B cell (primary cell): Measurements from ENCODE around the gene SNTG2. TPM values are rescaled to one million over a fixed set of nuclear protein-coding genes. Genes with fewer than 3 reads are reported as not detected.

Source experiments
- ATAC-seq: fragments of 200-7000 bp; cut with Tn5 transposase; one replicate; pipeline ENCODE4 v1.10.0; 2021; ENCODE audit warnings: low read depth, mild to moderate bottlenecking, moderate number of reproducible peaks, moderate library complexity
- CTCF ChIA-PET: fragments of 350-600 bp; sonication (Branson Sonifier 250); formaldehyde crosslinking; loops from one replicate; lab custom pipeline; 2021; ENCODE audit warnings: antibody characterized with exemption, inconsistent platforms; lab: Charles Lee
- POLR2A ChIA-PET: fragments of 350-600 bp; sonication (Branson Sonifier 250); formaldehyde crosslinking; loops from one replicate; lab custom pipeline; 2021; ENCODE audit warnings: antibody characterized with exemption; lab: Charles Lee
- DNase-seq: peaks from one replicate; pipeline ENCODE4 v3.0.0; 2013
- H2AFZ ChIP-seq: 2 replicates; pipeline ENCODE4 v1.6.1; 2012; ENCODE audit warnings: mild to moderate bottlenecking, low read depth, low read length; ENCODE audit not compliant: insufficient read depth, poor library complexity, severe bottlenecking
- H3K27ac ChIP-seq, 2 donors: 1 replicate in 1 of 2; 2 replicates in 1 of 2; pipeline ENCODE4 v1.5.1; 2012 to 2013; ENCODE audit warnings: low read length in 2 of 2, mild to moderate bottlenecking in 2 of 2, moderate library complexity in 1 of 2
- H3K27me3 ChIP-seq, 4 experiments: fragments of 200-600 bp in 1 of 4; sonication (generic) in 1 of 4; replicated peaks in 1 of 4; 1 replicate in 2 of 4; 2 replicates in 2 of 4; pipeline versions ENCODE4 v1.6.1 to v1.7.0; 2013 to 2016; ENCODE audit warnings: low read length in 3 of 4, mild to moderate bottlenecking in 2 of 4, mixed read lengths in 1 of 4, moderate library complexity in 1 of 4; ENCODE audit not compliant: insufficient read depth in 4 of 4, control insufficient read depth in 3 of 4; ENCODE audit errors: control extremely low read depth in 1 of 4
- H3K36me3 ChIP-seq, 2 experiments: replicated peaks in 1 of 2; 1 replicate in 1 of 2; 2 replicates in 1 of 2; pipeline versions ENCODE4 v1.6.1 to v1.7.1; 2013; ENCODE audit warnings: low read length in 1 of 2; ENCODE audit not compliant: insufficient read depth in 2 of 2, control insufficient read depth in 1 of 2; ENCODE audit errors: control extremely low read depth in 1 of 2, extremely low read depth in 1 of 2
- H3K4me1 ChIP-seq, 2 donors: fragments of 200-600 bp in 1 of 2; sonication (generic) in 1 of 2; 1 replicate in 1 of 2; 2 replicates in 1 of 2; pipeline versions ENCODE4 v1.5.1 to v1.6.1; 2013 to 2017; ENCODE audit warnings: low read length in 2 of 2; ENCODE audit not compliant: control insufficient read depth in 2 of 2, insufficient read depth in 2 of 2
- H3K4me2 ChIP-seq: replicated peaks from 2 replicates; pipeline ENCODE3; 2012; ENCODE audit warnings: mild to moderate bottlenecking, low read depth, low read length; ENCODE audit not compliant: poor library complexity, severe bottlenecking
- H3K4me3 ChIP-seq, 5 experiments: fragments of 200-600 bp in 1 of 5; sonication (generic) in 1 of 5; 1 replicate in 3 of 5; 2 replicates in 2 of 5; pipeline versions ENCODE4 v1.5.1 to v1.7.0; 2011 to 2016; ENCODE audit warnings: low read length in 4 of 5, mild to moderate bottlenecking in 4 of 5, low read depth in 2 of 5, control low read depth in 1 of 5, moderate library complexity in 1 of 5; ENCODE audit not compliant: insufficient read depth in 1 of 5; ENCODE audit errors: control extremely low read depth in 1 of 5, extremely low read depth in 1 of 5
- H3K79me2 ChIP-seq: fragments of 200-600 bp; sonication (generic); one replicate; pipeline ENCODE4 v1.6.0; 2016; ENCODE audit warnings: low read length; ENCODE audit not compliant: control insufficient read depth, insufficient read depth
- H3K9ac ChIP-seq: fragments of 200-600 bp; sonication (generic); 2 replicates; pipeline ENCODE4 v1.6.1; 2017; ENCODE audit warnings: mild to moderate bottlenecking, low read length, moderate library complexity
- H3K9me3 ChIP-seq, 3 donors: one replicate each; pipeline versions ENCODE4 v1.6.1 to v1.7.1; 2013; ENCODE audit warnings: low read length in 2 of 3; ENCODE audit not compliant: control insufficient read depth in 2 of 3, insufficient read depth in 1 of 3; ENCODE audit errors: control extremely low read depth in 1 of 3
- H4K20me1 ChIP-seq: 2 replicates; pipeline ENCODE4 v1.6.0; 2012; ENCODE audit warnings: mild to moderate bottlenecking, low read length; ENCODE audit not compliant: insufficient read depth, control insufficient read depth, poor library complexity, severe bottlenecking
- H3K27ac Mint-ChIP-seq: one replicate; pipeline ENCODE4 v1.8.0; 2021; ENCODE audit warnings: mixed read lengths
- H3K27me3 Mint-ChIP-seq: one replicate; pipeline ENCODE4 v1.8.0; 2021; ENCODE audit warnings: mixed read lengths
- H3K4me1 Mint-ChIP-seq: one replicate; pipeline ENCODE4 v1.8.0; 2021; ENCODE audit warnings: mixed read lengths
- H3K4me3 Mint-ChIP-seq: one replicate; pipeline ENCODE4 v1.8.0; 2021; ENCODE audit warnings: mixed read lengths
- H3K9me3 Mint-ChIP-seq: one replicate; pipeline ENCODE4 v1.8.0; 2022; ENCODE audit warnings: mixed read lengths; ENCODE audit not compliant: insufficient read depth
- EZH2 ChIP-seq: IDR thresholded peaks from 2 replicates; pipeline ENCODE4 v1.6.1; 2012; ENCODE audit warnings: borderline replicate concordance, low read depth, mild to moderate bottlenecking, moderate library complexity, low read length; ENCODE audit not compliant: insufficient read depth, poor library complexity, severe bottlenecking
- WGBS: methylation state at CpG from one replicate; pipeline ENCODE4 v1.1.5; 2013; ENCODE audit warnings: missing lambda C conversion rate; ENCODE audit not compliant: insufficient coverage; 5-methylcytosine and 5-hydroxymethylcytosine counted together
- intact Hi-C: fragments of 100-400 bp; cut with micrococcal nuclease; formaldehyde crosslinking; loops from one replicate; pipeline ENCODE4 v1.10.0; 2022
- polyA plus RNA-seq: library from polyadenylated mRNA; depleted of rRNA; stranded (reverse); fragments of >200 nt; gene quantifications from 2 replicates; pipeline ENCODE4 v1.2.3, GENCODE V29; 2012
- total RNA-seq, 2 donors: library from RNA; stranded (reverse); fragments of 120-200 nt in 1 of 2; gene quantifications; 1 replicate in 1 of 2; 2 replicates in 1 of 2; pipeline versions ENCODE4 v1.2.3 to v1.2.4, GENCODE V29; 2013 to 2022
- TF ChIP-seq, protein P1 (sequence below): fragments of 200-600 bp; IDR thresholded peaks from one replicate; pipeline ENCODE4 v1.8.0; 2022; ENCODE audit warnings: antibody characterized with exemption, mild to moderate bottlenecking

The SNTG2 gene
- total and polyA plus RNA-seq, 2 donors (not counting 1 experiment from before 2014, with no cell fraction given), result 2.1 to 2.4 TPM

DNA sequence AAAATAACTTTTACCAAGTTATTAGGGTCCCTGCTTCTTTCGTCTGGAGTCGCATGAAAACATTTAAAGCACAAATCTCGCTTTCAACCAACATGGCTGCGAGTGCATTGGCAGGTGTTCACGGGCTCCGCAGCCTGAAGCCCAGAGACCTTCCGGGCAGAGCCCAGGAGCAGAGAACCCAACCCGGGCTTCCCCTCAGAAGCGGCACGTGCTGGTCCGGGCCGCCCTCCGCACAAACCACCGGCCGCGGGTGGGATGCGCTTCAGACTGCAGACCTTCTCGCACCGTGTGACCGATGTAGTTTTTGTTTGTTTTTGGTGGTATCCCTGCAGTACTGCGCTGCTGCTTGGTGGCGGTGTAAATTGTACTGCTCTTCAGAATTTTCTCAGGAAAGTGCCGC is 357.0 kb downstream of the SNTG2 start:
- no peak for ATAC-seq

DNA sequence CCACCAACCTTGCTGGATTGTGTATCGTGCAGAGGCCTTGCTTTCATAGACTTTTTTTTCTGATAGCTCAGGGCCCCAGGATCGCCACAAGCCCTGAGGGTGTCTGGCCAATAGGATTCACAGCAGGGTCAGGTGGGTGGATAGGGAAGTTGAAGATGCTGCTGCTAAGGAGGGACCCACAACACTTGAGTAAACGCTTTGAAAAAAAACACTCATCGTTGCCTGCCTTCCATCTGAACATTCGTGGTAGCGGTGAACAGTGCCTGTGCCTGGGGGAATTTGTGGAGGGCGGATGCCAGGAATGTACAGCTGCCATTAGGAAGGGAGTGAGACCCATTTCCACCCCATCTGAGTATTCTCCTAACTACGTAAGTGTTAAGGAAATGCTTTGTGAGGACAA is 358.0 kb downstream of the SNTG2 start:
- peaks cover 0 to 9% (median 0%) of the 10 kb centered on the region in 3 donors for H3K9me3 ChIP-seq
- H3K79me2 ChIP-seq, result no peaks in the 10 kb centered on the region
- H4K20me1 ChIP-seq, result no peaks in the 10 kb centered on the region
- H3K27ac Mint-ChIP-seq, result no peak overlapping the region
- H3K9ac ChIP-seq, result no peak overlapping the region
- no peak overlapping the region for H3K4me3 Mint-ChIP-seq
- H3K4me1 Mint-ChIP-seq, result peaks cover 8% of the 10 kb centered on the region
- TF ChIP-seq, protein P1, sequence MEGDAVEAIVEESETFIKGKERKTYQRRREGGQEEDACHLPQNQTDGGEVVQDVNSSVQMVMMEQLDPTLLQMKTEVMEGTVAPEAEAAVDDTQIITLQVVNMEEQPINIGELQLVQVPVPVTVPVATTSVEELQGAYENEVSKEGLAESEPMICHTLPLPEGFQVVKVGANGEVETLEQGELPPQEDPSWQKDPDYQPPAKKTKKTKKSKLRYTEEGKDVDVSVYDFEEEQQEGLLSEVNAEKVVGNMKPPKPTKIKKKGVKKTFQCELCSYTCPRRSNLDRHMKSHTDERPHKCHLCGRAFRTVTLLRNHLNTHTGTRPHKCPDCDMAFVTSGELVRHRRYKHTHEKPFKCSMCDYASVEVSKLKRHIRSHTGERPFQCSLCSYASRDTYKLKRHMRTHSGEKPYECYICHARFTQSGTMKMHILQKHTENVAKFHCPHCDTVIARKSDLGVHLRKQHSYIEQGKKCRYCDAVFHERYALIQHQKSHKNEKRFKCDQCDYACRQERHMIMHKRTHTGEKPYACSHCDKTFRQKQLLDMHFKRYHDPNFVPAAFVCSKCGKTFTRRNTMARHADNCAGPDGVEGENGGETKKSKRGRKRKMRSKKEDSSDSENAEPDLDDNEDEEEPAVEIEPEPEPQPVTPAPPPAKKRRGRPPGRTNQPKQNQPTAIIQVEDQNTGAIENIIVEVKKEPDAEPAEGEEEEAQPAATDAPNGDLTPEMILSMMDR, result no peak
- no peak for TF ChIP-seq EZH2
- H3K4me1 ChIP-seq, result peaks cover 0 to 2% of the 10 kb centered on the region in 2 donors
- POLR2A ChIA-PET, result no interaction called here
- H3K27me3 Mint-ChIP-seq, result no peaks in the 10 kb centered on the region
- no peak overlapping the region for H3K27ac ChIP-seq
- no peak overlapping the region for H3K4me2 ChIP-seq
- H2AFZ ChIP-seq, result no peak overlapping the region
- DNase-seq (no peak), ATAC-seq (no peak)
- no peaks in the 10 kb centered on the region for H3K27me3 ChIP-seq
- 94% methylated on average over 5 of the region's 8 CpGs for WGBS
- intact Hi-C loops, result no loop called here
- CTCF ChIA-PET, result no interaction called here
- peaks cover 2% of the 10 kb centered on the region for H3K9me3 Mint-ChIP-seq
- H3K4me3 ChIP-seq, result no peak overlapping the region
- no peaks in the 10 kb centered on the region for H3K36me3 ChIP-seq

More for the DNA sequence above, 357.0 kb downstream of the SNTG2 start:
- Histone ChIP-seq H3K27me3 (no peaks in the 10 kb centered on the region), H3K9ac (no peak overlapping the region), H4K20me1 (no peaks in the 10 kb centered on the region), H3K4me3 (no peak overlapping the region), H3K4me2 (no peak overlapping the region), H2AFZ (no peak overlapping the region), H3K4me1 (peaks cover 0 to 12% of the 10 kb centered on the region in 2 donors), H3K36me3 (no peaks in the 10 kb centered on the region), H3K79me2 (no peaks in the 10 kb centered on the region), H3K27ac (no peak overlapping the region), H3K9me3 (peaks cover 0 to 9% (median 0%) of the 10 kb centered on the region in 3 donors)
- Mint-ChIP-seq H3K4me3 (no peak overlapping the region), H3K27ac (no peak overlapping the region), H3K4me1 (peaks cover 17% of the 10 kb centered on the region), H3K27me3 (no peaks in the 10 kb centered on the region), H3K9me3 (peaks cover 2% of the 10 kb centered on the region)
- WGBS, result 96% methylated on average over 23 of the region's 23 CpGs
- TF ChIP-seq, protein P1, result no peak
- TF ChIP-seq EZH2, result no peak
- CTCF ChIA-PET, result no interaction called here
- POLR2A ChIA-PET, result no interaction called here
- intact Hi-C loops, result no loop called here
- no peak for DNase-seq
